PC-9 (cell line): ENCODE measurements around the gene RTN4RL1.

ENCODE experiments used
- CTCF ChIP-seq: fragments of 200-600 bp; sonication (generic); conservative IDR thresholded peaks from 2 replicates; pipeline ENCODE4 v1.6.1; 2017; ENCODE audit warnings: mixed run types, antibody characterized with exemption, mild to moderate bottlenecking, moderate library complexity
- EZH2 ChIP-seq: fragments of 200-600 bp; sonication (generic); IDR thresholded peaks from 2 replicates; pipeline ENCODE4 v1.8.0; 2017; ENCODE audit warnings: antibody characterized with exemption, low read depth

- TF ChIP-seq CTCF (no peak), EZH2 (no peak)
Measured at GRCh38 chr17:2042390-2042847, 17.3 kb upstream of the RTN4RL1 start.
